GM13977 (cell line): ENCODE data around the gene KPNA3.
A peak's percentile ranks its signal among the peaks of the same experiment; 100 is the strongest.
"Not testable (repeated sequence)": the region's sequence is repeated elsewhere in the genome, so short reads cannot be mapped to it uniquely, and the experiment has no call there.

ENCODE experiments used
- DNase-seq: peaks from one replicate; pipeline ENCODE4 v3.0.0; 2012; ENCODE audit warnings: low spot score
- CTCF ChIP-seq: IDR thresholded peaks from 2 replicates; pipeline ENCODE4 v1.5.1; 2012; ENCODE audit warnings: mild to moderate bottlenecking, control low read depth; ENCODE audit not compliant: insufficient read depth; ENCODE audit errors: extremely low read depth, missing control alignments
- in situ Hi-C: fragments of 300-500 bp; cut with MboI; formaldehyde crosslinking; loops from one replicate; pipeline ENCODE4 v1.12.0; 2022; ENCODE audit warnings: low sequenced_read_pairs, low pct_unique_long_range_greater_than_20kb, mixed read lengths, inconsistent platforms; ENCODE audit not compliant: unreplicated experiment

The KPNA3 gene

GRCh38 chr13:49810567-49811526 is 18.4 kb upstream of the KPNA3 start:
- in situ Hi-C loops, result no loop called here
- TF ChIP-seq CTCF, result no peak
- peak; percentile 36 for DNase-seq

GRCh38 chr13:49807681-49808080 is 15.2 kb upstream of the KPNA3 start:
- TF ChIP-seq CTCF, result no peak
- in situ Hi-C loops, result no loop called here
- DNase-seq, result no peak

- no peak for TF ChIP-seq CTCF
- in situ Hi-C loops, result no loop called here
- DNase-seq, result no peak
Observed at GRCh38 chr13:49806126-49806536, 13.6 kb upstream of the KPNA3 start.

GRCh38 chr13:49803047-49803446 is 10.6 kb upstream of the KPNA3 start:
- in situ Hi-C loops, DNase-seq: not testable (repeated sequence)

GRCh38 chr13:49802426-49802825 is 9.9 kb upstream of the KPNA3 start:
- in situ Hi-C loops, result no loop called here
- TF ChIP-seq CTCF, result no peak
- DNase-seq, result no peak

- DNase-seq, result peak; percentile 55
- no peak for TF ChIP-seq CTCF
- in situ Hi-C loops, result no loop called here
Observed at GRCh38 chr13:49791711-49792549, 552 bp downstream of the KPNA3 start.
